Small intestine (tissue), 7 donors: ENCODE results near the gene GTF2A1L. TPM values are rescaled to one million over a fixed set of nuclear protein-coding genes. Genes with fewer than 3 reads are reported as not detected.
A peak's percentile ranks its signal among the peaks of the same experiment; 100 is the strongest.
"Not testable (repeated sequence)": the region's sequence is repeated elsewhere in the genome, so short reads cannot be mapped to it uniquely, and the experiment has no call there.

Experiments used
- DNase-seq, 2 donors: peaks; one replicate each; pipeline versions ENCODE4 v3.0.0 to v3.0.0-alpha.2; 2013
- FAIRE-seq: peaks from 2 replicates; lab custom pipeline; 2012; peaks lifted over from hg19 to GRCh38; lab: Jason Lieb, UNC
- H3K27ac ChIP-seq, 3 donors: one replicate each; pipeline ENCODE4 v1.5.1; 2013; ENCODE audit warnings: low read length in 2 of 3, mild to moderate bottlenecking in 2 of 3, control low read depth in 1 of 3, inconsistent platforms in 1 of 3, low read depth in 1 of 3, moderate library complexity in 1 of 3
- H3K27me3 ChIP-seq, 3 donors: one replicate each; pipeline ENCODE4 v1.6.1; 2013; ENCODE audit warnings: low read length in 3 of 3, inconsistent platforms in 1 of 3; ENCODE audit not compliant: control insufficient read depth in 3 of 3, insufficient read depth in 3 of 3
- H3K36me3 ChIP-seq, 3 donors: one replicate each; pipeline ENCODE4 v1.6.1; 2013; ENCODE audit warnings: low read length in 3 of 3, inconsistent platforms in 1 of 3, low read depth in 1 of 3, mild to moderate bottlenecking in 1 of 3, moderate library complexity in 1 of 3; ENCODE audit not compliant: control insufficient read depth in 3 of 3, insufficient read depth in 2 of 3
- H3K4me1 ChIP-seq, 3 donors: one replicate each; pipeline ENCODE4 v1.6.1; 2013; ENCODE audit warnings: low read length in 2 of 3, inconsistent platforms in 1 of 3, low read depth in 1 of 3, mild to moderate bottlenecking in 1 of 3, moderate library complexity in 1 of 3; ENCODE audit not compliant: control insufficient read depth in 3 of 3, insufficient read depth in 2 of 3
- H3K4me3 ChIP-seq, 3 donors: one replicate each; pipeline ENCODE4 v1.5.1; 2013; ENCODE audit warnings: low read length in 3 of 3, control low read depth in 1 of 3, inconsistent platforms in 1 of 3, low read depth in 1 of 3, mild to moderate bottlenecking in 1 of 3, moderate library complexity in 1 of 3
- H3K9me3 ChIP-seq, 2 donors: one replicate each; pipeline ENCODE4 v1.6.1; 2013; ENCODE audit warnings: low read depth in 1 of 2, low read length in 1 of 2; ENCODE audit not compliant: control insufficient read depth in 2 of 2, insufficient read depth in 1 of 2
- WGBS, 3 donors: extraction: QIAGEN DNeasy Blood & Tissue Kit; methylation state at CpG; one replicate each; pipeline ENCODE4 v1.1.7; 2013; 5-methylcytosine and 5-hydroxymethylcytosine counted together
- polyA plus RNA-seq, 4 donors: library from polyadenylated mRNA; stranded (reverse) in 3 of 4; unstranded in 1 of 4; fragments of 200-250 nt in 3 of 4; fragments of 120-200 nt in 1 of 4; gene quantifications; one replicate each; pipeline versions ENCODE4 v1.2.1 to v1.2.3, GENCODE V29; 2013
- donor health status: healthy with polysubstance abuse.
- donor health status: control.
- donor health status: control.
- donor health status: Bipolar disorder and iron deficiency.
- donor health status: healthy.

Gene GTF2A1L
- polyA plus RNA-seq, 4 donors: 0.04 to 1.6 (median 0.39) TPM; not detected in 1

DNA sequence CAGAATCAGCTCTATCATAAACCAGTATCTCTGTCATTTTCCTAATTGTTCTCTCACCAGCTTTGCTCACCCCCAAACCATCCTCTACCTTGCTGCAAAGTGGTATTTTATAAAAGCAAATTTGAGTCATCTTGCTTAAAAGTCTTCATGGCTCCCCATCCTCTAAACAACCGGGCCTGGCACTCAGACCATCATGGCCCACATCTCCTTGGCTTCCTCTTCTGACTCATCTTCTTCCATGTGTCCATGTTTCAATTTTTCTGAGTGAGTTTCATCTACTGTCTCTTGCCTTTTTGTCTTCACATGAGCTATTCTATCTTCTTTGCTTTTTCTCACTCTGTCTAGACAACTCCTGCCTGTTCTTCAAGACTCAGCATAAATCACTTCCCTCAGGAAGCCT, 79.2 kb downstream of the GTF2A1L start:
- no peak for DNase-seq
- no peak for FAIRE-seq
- no peaks in the 10 kb centered on the region for H3K27me3 ChIP-seq
- no peak overlapping the region for H3K27ac ChIP-seq
- H3K36me3 ChIP-seq: no peaks in the 10 kb centered on the region
- no peak overlapping the region for H3K4me3 ChIP-seq
- no peaks in the 10 kb centered on the region for H3K9me3 ChIP-seq
- 64 to 77% (median 69%) methylated on average over 1 of the region's 1 CpG for WGBS, 3 donors
- H3K4me1 ChIP-seq: no peaks in the 10 kb centered on the region

DNA sequence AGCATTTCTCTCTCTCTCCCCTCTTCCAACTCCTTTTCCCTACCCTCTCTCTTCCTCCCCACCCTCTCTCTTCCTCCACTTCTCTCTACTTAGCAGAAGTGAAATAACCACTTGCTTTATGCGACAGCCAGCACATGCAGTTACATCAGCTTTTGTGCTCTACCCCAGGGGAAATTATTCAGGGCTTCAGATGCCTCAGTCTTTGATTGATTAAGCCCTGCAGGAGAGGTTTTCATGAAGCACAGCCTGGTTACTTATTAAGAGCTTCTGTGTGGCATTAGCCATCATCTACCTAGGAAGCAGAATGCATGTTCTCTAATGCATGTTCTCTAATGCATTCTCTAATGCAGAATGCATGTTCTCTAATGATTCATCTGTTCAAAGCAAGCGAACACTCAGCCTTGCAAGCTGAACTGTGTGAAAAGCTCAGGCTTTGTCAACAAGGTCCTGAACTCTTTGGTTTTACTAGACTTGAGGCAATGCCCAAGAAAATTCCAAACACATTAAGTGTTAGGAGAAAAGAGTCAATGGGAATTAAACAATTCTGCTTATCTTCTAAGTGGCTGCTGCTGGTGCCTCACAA, 81.8 kb downstream of the GTF2A1L start:
- no peak for FAIRE-seq
- WGBS, 3 donors: 48 to 57% (median 48%) methylated on average over 2 of the region's 2 CpGs
- no peak for DNase-seq

DNA sequence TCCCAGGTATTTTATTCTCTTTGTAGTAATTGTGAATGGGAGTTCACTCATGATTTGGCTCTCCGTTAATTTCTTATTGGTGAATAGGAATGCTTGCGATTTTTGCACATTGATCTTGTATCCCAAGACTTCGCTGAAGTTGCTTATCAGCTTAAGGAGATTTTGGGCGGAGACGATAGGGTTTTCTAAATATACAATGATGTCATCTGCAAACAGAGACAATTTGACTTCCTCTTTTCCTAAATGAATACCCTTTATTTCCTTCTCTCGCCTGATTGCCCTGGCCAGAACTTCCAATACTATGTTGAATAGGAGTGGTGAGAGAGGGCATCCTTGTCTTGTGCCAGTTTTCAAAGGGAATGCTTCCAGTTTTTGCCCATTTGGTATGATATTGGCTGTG, 86.0 kb downstream of the GTF2A1L start:
- DNase-seq, FAIRE-seq, H3K9me3 ChIP-seq, H3K4me3 ChIP-seq, H3K27me3 ChIP-seq, H3K27ac ChIP-seq, H3K36me3 ChIP-seq, H3K4me1 ChIP-seq: not testable (repeated sequence)
- WGBS, 3 donors: 83 to 92% (median 85%) methylated on average over 6 of the region's 6 CpGs

More for the DNA sequence above, 81.8 kb downstream of the GTF2A1L start:
- Histone ChIP-seq H3K4me1 (no peaks in the 10 kb centered on the region), H3K27me3 (no peaks in the 10 kb centered on the region), H3K9me3 (no peaks in the 10 kb centered on the region), H3K27ac (no peak overlapping the region), H3K4me3 (no peak overlapping the region), H3K36me3 (no peaks in the 10 kb centered on the region)

DNA sequence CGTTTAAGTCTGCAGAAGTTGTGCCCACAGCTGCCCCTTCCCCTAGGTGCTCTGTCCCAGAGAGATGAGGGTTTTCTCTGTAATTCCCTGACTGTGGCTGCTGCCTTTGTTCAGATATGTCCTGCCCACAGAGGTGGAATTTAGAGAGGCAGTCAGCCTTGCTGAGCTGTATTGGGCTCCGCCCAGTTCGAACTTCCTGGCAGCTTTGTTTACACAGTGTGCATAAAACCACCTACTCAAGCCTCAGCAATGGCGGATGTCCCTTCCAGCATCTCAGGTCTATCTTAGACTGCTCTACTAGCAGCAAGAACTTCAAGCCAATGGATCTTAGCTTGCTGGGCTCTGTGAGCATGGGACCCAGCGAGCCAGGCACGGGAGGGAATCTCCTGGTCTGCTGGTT, 89.8 kb downstream of the GTF2A1L start:
- 55 to 75% (median 56%) methylated on average over 6 of the region's 6 CpGs for WGBS, 3 donors
- H3K4me3 ChIP-seq: no peak overlapping the region
- no peaks in the 10 kb centered on the region for H3K27me3 ChIP-seq
- H3K27ac ChIP-seq: no peak overlapping the region
- no peak for DNase-seq
- no peak for FAIRE-seq
- H3K9me3 ChIP-seq: no peaks in the 10 kb centered on the region
- no peaks in the 10 kb centered on the region for H3K36me3 ChIP-seq
- H3K4me1 ChIP-seq: no peaks in the 10 kb centered on the region

DNA sequence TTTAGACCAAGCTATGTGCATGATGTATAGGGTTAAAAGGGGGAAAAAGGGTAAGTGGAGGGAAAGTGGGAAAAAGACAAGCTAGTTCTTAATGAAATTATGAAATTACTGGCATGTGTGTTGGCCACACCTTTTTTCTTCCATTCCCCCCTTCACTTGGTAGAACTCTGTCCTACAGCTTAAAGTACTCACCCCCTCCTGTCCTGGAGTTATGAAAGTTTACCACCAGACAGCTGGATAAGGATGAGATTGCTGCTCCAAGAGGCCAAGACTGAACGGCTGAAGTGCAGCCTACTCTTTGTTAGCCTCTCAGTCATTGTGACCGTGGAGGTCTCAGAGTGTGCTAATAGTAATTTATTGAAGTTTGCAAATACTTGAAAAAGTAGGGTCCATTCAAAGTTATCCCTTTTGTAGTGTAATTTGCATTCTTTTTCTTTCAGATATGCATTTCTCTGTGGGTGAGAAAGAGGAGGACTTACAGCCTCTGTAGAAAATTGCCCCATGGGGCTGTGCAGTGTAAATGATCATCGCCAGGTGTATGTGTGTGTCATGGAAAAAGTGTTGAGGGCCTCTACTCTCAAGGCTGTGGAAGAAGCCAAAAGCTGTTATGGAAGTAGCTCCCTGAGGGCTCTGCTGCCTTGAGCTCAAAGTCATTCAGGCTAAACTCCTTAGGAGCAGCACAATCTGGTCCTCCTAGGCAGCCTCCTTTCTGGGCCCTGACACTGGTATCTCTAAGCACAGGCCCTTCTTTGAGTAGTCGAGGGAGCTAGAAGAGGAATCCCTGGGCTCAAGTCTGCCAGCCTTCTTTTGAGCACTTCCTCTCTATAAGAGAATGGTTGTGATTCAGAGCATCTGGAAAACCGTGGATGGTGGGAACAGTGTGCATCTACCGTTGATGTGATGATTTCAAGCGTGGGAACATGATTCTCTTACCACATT, 91.7 kb downstream of the GTF2A1L start:
- Histone ChIP-seq H3K27ac (no peak overlapping the region), H3K4me1 (no peaks in the 10 kb centered on the region), H3K4me3 (no peak overlapping the region), H3K9me3 (no peaks in the 10 kb centered on the region), H3K27me3 (no peaks in the 10 kb centered on the region), H3K36me3 (no peaks in the 10 kb centered on the region)
- FAIRE-seq (no peak), DNase-seq (peak in 1 of 2 donors; percentile 31)
- WGBS, 3 donors: 62 to 76% (median 70%) methylated on average over 7 of the region's 7 CpGs

DNA sequence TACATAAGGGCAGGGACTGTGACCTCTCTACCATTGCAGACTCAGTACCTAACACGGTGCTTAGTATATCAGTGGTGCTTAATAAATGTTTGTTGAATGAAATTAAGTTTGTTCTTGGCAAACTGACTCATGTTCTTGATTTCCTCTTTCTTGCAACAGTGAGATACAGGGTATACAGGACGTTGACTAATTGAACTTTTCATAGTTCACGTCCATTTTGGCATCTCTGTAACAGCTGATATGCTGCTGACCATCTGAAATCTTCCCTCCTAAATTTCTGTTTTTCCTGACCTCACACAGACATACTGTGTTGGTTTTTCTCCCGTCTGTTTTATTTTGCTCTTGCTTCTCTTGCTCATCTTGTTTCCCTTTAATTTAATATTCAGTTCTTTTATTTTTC, 93.7 kb downstream of the GTF2A1L start:
- FAIRE-seq (no peak), DNase-seq (no peak)
- Histone ChIP-seq H3K27ac (no peak overlapping the region), H3K9me3 (no peaks in the 10 kb centered on the region), H3K36me3 (no peaks in the 10 kb centered on the region), H3K27me3 (no peaks in the 10 kb centered on the region), H3K4me1 (peaks cover 0 to 2% (median 2%) of the 10 kb centered on the region in 3 donors), H3K4me3 (no peak overlapping the region)
- 48 to 51% (median 50%) methylated on average over 4 of the region's 4 CpGs for WGBS, 3 donors

DNA sequence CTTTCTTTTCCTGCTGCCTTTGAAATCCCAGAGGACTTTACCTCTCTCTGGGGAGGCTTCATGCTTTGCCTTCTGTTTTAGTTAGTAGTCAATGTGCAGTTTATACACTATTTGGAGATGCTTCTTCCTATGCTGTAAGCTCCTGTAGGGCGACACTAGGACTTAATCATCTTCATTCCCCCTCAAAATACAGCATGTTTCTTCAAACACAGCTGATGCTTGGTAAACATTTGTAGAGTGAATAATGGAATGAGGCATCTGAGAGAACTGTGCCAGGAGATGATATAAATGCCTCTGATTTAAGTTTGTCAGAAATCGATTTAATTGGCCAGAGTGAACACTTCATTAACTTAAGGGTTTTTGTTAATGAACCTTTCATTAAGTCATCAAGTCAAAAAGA, 94.5 kb downstream of the GTF2A1L start:
- WGBS, 3 donors: 46 to 57% (median 52%) methylated on average over 2 of the region's 2 CpGs
- no peak for DNase-seq
- H3K36me3 ChIP-seq: no peaks in the 10 kb centered on the region

DNA sequence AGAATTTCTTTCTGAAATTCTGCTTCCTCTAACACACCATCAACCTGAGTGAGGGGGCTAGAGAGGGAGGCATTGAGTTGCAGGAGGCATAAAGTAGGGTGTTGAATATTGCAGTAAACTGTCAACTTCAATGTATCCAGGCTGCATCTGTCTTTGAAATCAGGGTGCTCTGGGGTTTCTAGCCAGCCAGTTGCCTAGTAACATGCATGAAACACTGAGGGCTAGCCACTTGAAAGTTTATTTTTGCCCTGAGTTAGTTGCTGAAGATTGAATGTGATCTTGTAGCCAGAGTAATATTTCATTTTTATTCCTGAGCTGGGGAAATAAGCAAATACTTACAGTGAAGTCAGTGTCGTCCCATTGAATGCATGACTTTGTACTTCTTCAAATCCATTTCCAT, 96.0 kb downstream of the GTF2A1L start:
- DNase-seq (no peak), FAIRE-seq (no peak)

More for the DNA sequence above, 94.5 kb downstream of the GTF2A1L start:
- Histone ChIP-seq H3K4me1 (peaks cover 0 to 2% (median 2%) of the 10 kb centered on the region in 3 donors), H3K4me3 (no peak overlapping the region), H3K27me3 (no peaks in the 10 kb centered on the region), H3K27ac (no peak overlapping the region), H3K9me3 (no peaks in the 10 kb centered on the region)
- no peak for FAIRE-seq

More for the DNA sequence above, 96.0 kb downstream of the GTF2A1L start:
- peaks cover 0 to 2% (median 2%) of the 10 kb centered on the region in 3 donors for H3K4me1 ChIP-seq
- WGBS, 3 donors: 53 to 77% (median 63%) methylated on average over 1 of the region's 1 CpG
- H3K9me3 ChIP-seq: no peaks in the 10 kb centered on the region
- no peaks in the 10 kb centered on the region for H3K27me3 ChIP-seq
- H3K36me3 ChIP-seq: no peaks in the 10 kb centered on the region
- no peak overlapping the region for H3K4me3 ChIP-seq
- no peak overlapping the region for H3K27ac ChIP-seq
